ENCODE data around the gene CNGB1. TPM values are rescaled to one million over a fixed set of nuclear protein-coding genes. Genes with fewer than 3 reads are reported as not detected.

Gene CNGB1
- total RNA-seq, 1 donor from 2014 or later, result not detected

- Mint-ChIP-seq H3K27ac (no peak overlapping the region), H3K9me3 (no peaks in the 10 kb centered on the region), H3K27me3 (ENCODE audit: low read depth) (no peaks in the 10 kb centered on the region), H3K4me3 (ENCODE audit: low read depth) (no peak overlapping the region), H3K36me3 (ENCODE audit: low read depth) (no peaks in the 10 kb centered on the region), H3K4me1 (ENCODE audit: low read depth) (no peaks in the 10 kb centered on the region)
- intact Hi-C loops (cut with micrococcal nuclease), result no loop called here
- DNase-seq (ENCODE audit: low spot score), result no peak
Observed at GRCh38 chr16:57962756-57963155, 8.2 kb downstream of the CNGB1 start.

- H3K27ac Mint-ChIP-seq, result no peak overlapping the region
- no peaks in the 10 kb centered on the region for H3K9me3 Mint-ChIP-seq
- no peaks in the 10 kb centered on the region for H3K27me3 Mint-ChIP-seq (ENCODE audit: low read depth)
- H3K36me3 Mint-ChIP-seq (ENCODE audit: low read depth), result no peaks in the 10 kb centered on the region
- DNase-seq (ENCODE audit: low spot score), result no peak
- intact Hi-C loops (cut with micrococcal nuclease), result no loop called here
- no peaks in the 10 kb centered on the region for H3K4me1 Mint-ChIP-seq (ENCODE audit: low read depth)
- H3K4me3 Mint-ChIP-seq (ENCODE audit: low read depth), result no peak overlapping the region
Observed at GRCh38 chr16:57962046-57962445, 8.9 kb downstream of the CNGB1 start.

- Mint-ChIP-seq H3K4me3 (ENCODE audit: low read depth) (no peak overlapping the region), H3K27me3 (ENCODE audit: low read depth) (no peaks in the 10 kb centered on the region), H3K4me1 (ENCODE audit: low read depth) (no peaks in the 10 kb centered on the region), H3K36me3 (ENCODE audit: low read depth) (no peaks in the 10 kb centered on the region), H3K9me3 (no peaks in the 10 kb centered on the region), H3K27ac (no peak overlapping the region)
- intact Hi-C loops (cut with micrococcal nuclease), result no loop called here
- DNase-seq (ENCODE audit: low spot score), result no peak
Observed at GRCh38 chr16:57961538-57961937, 9.4 kb downstream of the CNGB1 start.

GRCh38 chr16:57960826-57961472 is 10.0 kb downstream of the CNGB1 start:
- no peak for DNase-seq (ENCODE audit: low spot score)
- intact Hi-C loops (cut with micrococcal nuclease), result no loop called here
- no peaks in the 10 kb centered on the region for H3K9me3 Mint-ChIP-seq
- no peaks in the 10 kb centered on the region for H3K36me3 Mint-ChIP-seq (ENCODE audit: low read depth)
- no peaks in the 10 kb centered on the region for H3K27me3 Mint-ChIP-seq (ENCODE audit: low read depth)
- H3K4me3 Mint-ChIP-seq (ENCODE audit: low read depth), result no peak overlapping the region
- H3K27ac Mint-ChIP-seq, result no peak overlapping the region
- no peaks in the 10 kb centered on the region for H3K4me1 Mint-ChIP-seq (ENCODE audit: low read depth)

- no peaks in the 10 kb centered on the region for H3K36me3 Mint-ChIP-seq (ENCODE audit: low read depth)
- no peak overlapping the region for H3K27ac Mint-ChIP-seq
- H3K4me3 Mint-ChIP-seq (ENCODE audit: low read depth), result no peak overlapping the region
- intact Hi-C loops (cut with micrococcal nuclease), result no loop called here
- DNase-seq (ENCODE audit: low spot score), result no peak
- no peaks in the 10 kb centered on the region for H3K27me3 Mint-ChIP-seq (ENCODE audit: low read depth)
- no peaks in the 10 kb centered on the region for H3K4me1 Mint-ChIP-seq (ENCODE audit: low read depth)
- no peaks in the 10 kb centered on the region for H3K9me3 Mint-ChIP-seq
Observed at GRCh38 chr16:57960310-57960709, 10.6 kb downstream of the CNGB1 start.

- DNase-seq (ENCODE audit: low spot score), result no peak
- intact Hi-C loops (cut with micrococcal nuclease), result no loop called here
- Mint-ChIP-seq H3K36me3 (ENCODE audit: low read depth) (no peaks in the 10 kb centered on the region), H3K27me3 (ENCODE audit: low read depth) (no peaks in the 10 kb centered on the region), H3K4me1 (ENCODE audit: low read depth) (no peaks in the 10 kb centered on the region), H3K27ac (no peak overlapping the region), H3K9me3 (no peaks in the 10 kb centered on the region), H3K4me3 (ENCODE audit: low read depth) (no peak overlapping the region)
Observed at GRCh38 chr16:57959804-57960203, 11.1 kb downstream of the CNGB1 start.

GRCh38 chr16:57959121-57959520 is 11.8 kb downstream of the CNGB1 start:
- Mint-ChIP-seq H3K4me1 (ENCODE audit: low read depth) (no peaks in the 10 kb centered on the region), H3K27me3 (ENCODE audit: low read depth) (no peaks in the 10 kb centered on the region), H3K36me3 (ENCODE audit: low read depth) (no peaks in the 10 kb centered on the region), H3K4me3 (ENCODE audit: low read depth) (no peak overlapping the region), H3K9me3 (no peaks in the 10 kb centered on the region), H3K27ac (no peak overlapping the region)
- no peak for DNase-seq (ENCODE audit: low spot score)
- intact Hi-C loops (cut with micrococcal nuclease), result no loop called here

- intact Hi-C loops (cut with micrococcal nuclease), result no loop called here
- Mint-ChIP-seq H3K4me1 (ENCODE audit: low read depth) (no peaks in the 10 kb centered on the region), H3K27me3 (ENCODE audit: low read depth) (no peaks in the 10 kb centered on the region), H3K9me3 (no peaks in the 10 kb centered on the region), H3K4me3 (ENCODE audit: low read depth) (no peak overlapping the region), H3K36me3 (ENCODE audit: low read depth) (no peaks in the 10 kb centered on the region), H3K27ac (no peak overlapping the region)
- no peak for DNase-seq (ENCODE audit: low spot score)
Observed at GRCh38 chr16:57958544-57958943, 12.4 kb downstream of the CNGB1 start.

- no peaks in the 10 kb centered on the region for H3K27me3 Mint-ChIP-seq (ENCODE audit: low read depth)
- no peaks in the 10 kb centered on the region for H3K4me1 Mint-ChIP-seq (ENCODE audit: low read depth)
- intact Hi-C loops (cut with micrococcal nuclease), result no loop called here
- no peaks in the 10 kb centered on the region for H3K36me3 Mint-ChIP-seq (ENCODE audit: low read depth)
- H3K27ac Mint-ChIP-seq, result no peak overlapping the region
- no peak for DNase-seq (ENCODE audit: low spot score)
- H3K9me3 Mint-ChIP-seq, result no peaks in the 10 kb centered on the region
- no peak overlapping the region for H3K4me3 Mint-ChIP-seq (ENCODE audit: low read depth)
Observed at GRCh38 chr16:57957673-57958392, 13.1 kb downstream of the CNGB1 start.

- H3K27me3 Mint-ChIP-seq (ENCODE audit: low read depth), result no peaks in the 10 kb centered on the region
- H3K4me3 Mint-ChIP-seq (ENCODE audit: low read depth), result no peak overlapping the region
- no peaks in the 10 kb centered on the region for H3K9me3 Mint-ChIP-seq
- no peak for DNase-seq (ENCODE audit: low spot score)
- H3K36me3 Mint-ChIP-seq (ENCODE audit: low read depth), result no peaks in the 10 kb centered on the region
- no peaks in the 10 kb centered on the region for H3K4me1 Mint-ChIP-seq (ENCODE audit: low read depth)
- H3K27ac Mint-ChIP-seq, result no peak overlapping the region
- intact Hi-C loops (cut with micrococcal nuclease), result no loop called here
Observed at GRCh38 chr16:57956924-57957672, 13.8 kb downstream of the CNGB1 start.

- Mint-ChIP-seq H3K27ac (no peak overlapping the region), H3K36me3 (ENCODE audit: low read depth) (no peaks in the 10 kb centered on the region), H3K4me1 (ENCODE audit: low read depth) (no peaks in the 10 kb centered on the region), H3K9me3 (no peaks in the 10 kb centered on the region), H3K4me3 (ENCODE audit: low read depth) (no peak overlapping the region), H3K27me3 (ENCODE audit: low read depth) (no peaks in the 10 kb centered on the region)
- no peak for DNase-seq (ENCODE audit: low spot score)
- intact Hi-C loops (cut with micrococcal nuclease), result no loop called here
Observed at GRCh38 chr16:57956270-57956808, 14.6 kb downstream of the CNGB1 start.

GRCh38 chr16:57955572-57956188 is 15.2 kb downstream of the CNGB1 start:
- intact Hi-C loops (cut with micrococcal nuclease), result no loop called here
- Mint-ChIP-seq H3K4me1 (ENCODE audit: low read depth) (no peaks in the 10 kb centered on the region), H3K27ac (no peak overlapping the region), H3K4me3 (ENCODE audit: low read depth) (no peak overlapping the region), H3K36me3 (ENCODE audit: low read depth) (no peaks in the 10 kb centered on the region), H3K9me3 (no peaks in the 10 kb centered on the region), H3K27me3 (ENCODE audit: low read depth) (no peaks in the 10 kb centered on the region)
- DNase-seq (ENCODE audit: low spot score), result no peak

Measured in activated T-helper 2 cell treated with anti-CD3 and anti-CD28 coated beads, Interferon-gamma antibody, Interleukin-2, Interleukin-4, amounts not matched to agents 10 μg/mL and 5 μg/mL and 100 μg/mL, durations not matched to agents 14 hours and 24 hours and 36 hours (primary cell).